HCT116 (cell line): ENCODE measurements around the gene EFCAB12. TPM values are rescaled to one million over a fixed set of nuclear protein-coding genes. Genes with fewer than 3 reads are reported as not detected.

Source experiments
- ATAC-seq: fragments of 200-7000 bp; cut with Tn5 transposase; 2 replicates; pipeline ENCODE4 v1.9.1; 2020; ENCODE audit warnings: mild to moderate bottlenecking, moderate library complexity
- BruUV-seq: library from RNA; stranded (reverse); fragments of 400-500 nt; replicated peaks from 2 replicates; lab custom pipeline; 2021; lab: Mats Ljungman, UMichigan
- CTCF ChIA-PET: fragments of 300-600 bp; sonication (Branson Sonifier 250); formaldehyde crosslinking; loops from one replicate; lab custom pipeline; 2021; ENCODE audit warnings: antibody characterized with exemption; lab: Charles Lee
- POLR2A ChIA-PET: fragments of 300-600, 350-600 bp; sonication (Branson Sonifier 250); formaldehyde crosslinking; loops from one replicate; lab custom pipeline; 2021; ENCODE audit warnings: antibody characterized with exemption; lab: Charles Lee
- RAD21 ChIA-PET, 2 experiments: fragments of 300-600 bp; sonication (Branson Sonifier 250); formaldehyde crosslinking; loops; one replicate each; lab custom pipeline; 2023; ENCODE audit warnings: low total read pairs in 2 of 2; ENCODE audit not compliant: uncharacterized antibody in 2 of 2, unreplicated experiment in 2 of 2, low non-redundant PET in 1 of 2; lab: Charles Lee
- DNase-seq: peaks from one replicate; pipeline ENCODE4 v3.0.0-alpha.2; 2010; ENCODE audit warnings: low read depth, low spot score
- H2AFZ ChIP-seq: fragments of 200-600 bp; shearing (Covaris generic), sonication (generic); 2 replicates; pipeline ENCODE4 v1.6.1; 2017; ENCODE audit warnings: low read depth, mixed run types, mixed read lengths, antibody characterized with exemption, low read length; ENCODE audit not compliant: poor library complexity, severe bottlenecking
- H3K27ac ChIP-seq: 2 replicates; pipeline ENCODE4 v1.5.1; 2012; ENCODE audit warnings: low read depth, low read length
- H3K27me3 ChIP-seq: fragments of 200-600 bp; sonication (generic); 2 replicates; pipeline ENCODE4 v1.6.1; 2016; ENCODE audit warnings: mixed run types, low read length, mixed read lengths; ENCODE audit not compliant: insufficient read depth
- H3K36me3 ChIP-seq, 2 experiments: fragments of 200-500 bp in 1 of 2; fragments of 200-600 bp in 1 of 2; sonication (Bioruptor generic) in 1 of 2; sonication (generic) in 1 of 2; 2 replicates each; pipeline versions ENCODE4 v1.5.1 to v1.6.1; 2014 to 2016; ENCODE audit warnings: low read length in 2 of 2, inconsistent platforms in 1 of 2, mixed read lengths in 1 of 2, mixed run types in 1 of 2; ENCODE audit not compliant: insufficient read depth in 2 of 2, control insufficient read depth in 1 of 2
- H3K4me1 ChIP-seq, 2 experiments: fragments of 200-600 bp in 1 of 2; sonication (generic) in 1 of 2; 2 replicates each; pipeline versions ENCODE4 v1.5.1 to v1.6.1; 2012 to 2017; ENCODE audit warnings: low read length in 2 of 2, inconsistent platforms in 1 of 2, mild to moderate bottlenecking in 1 of 2, mixed read lengths in 1 of 2, mixed run types in 1 of 2, moderate library complexity in 1 of 2; ENCODE audit not compliant: insufficient read depth in 2 of 2, control insufficient read depth in 1 of 2
- H3K4me2 ChIP-seq: fragments of 200-600 bp; sonication (generic); 2 replicates; pipeline ENCODE4 v1.6.1; 2017; ENCODE audit warnings: mixed run types, low read length, mixed read lengths
- H3K4me3 ChIP-seq, 2 experiments: fragments of 200-600 bp in 1 of 2; sonication (generic) in 1 of 2; replicated peaks in 1 of 2; 2 replicates each; pipeline ENCODE4 v1.5.1; 2011 to 2016; ENCODE audit warnings: low read length in 2 of 2, control low read depth in 1 of 2, low read depth in 1 of 2, mild to moderate bottlenecking in 1 of 2, mixed read lengths in 1 of 2, mixed run types in 1 of 2
- H3K79me2 ChIP-seq: fragments of 200-600 bp; sonication (generic); 2 replicates; pipeline ENCODE4 v1.6.1; 2017; ENCODE audit warnings: mild to moderate bottlenecking, mixed run types, low read length, moderate library complexity, mixed read lengths; ENCODE audit not compliant: insufficient read depth
- H3K9ac ChIP-seq: fragments of 200-600 bp; sonication (generic); 2 replicates; pipeline ENCODE4 v1.6.1; 2016; ENCODE audit warnings: low read length, mixed read lengths
- H3K9me2 ChIP-seq: fragments of 200-600 bp; sonication (generic), shearing (Covaris generic); 2 replicates; pipeline ENCODE4 v1.6.1; 2017; ENCODE audit warnings: mixed run types, mild to moderate bottlenecking, moderate library complexity; ENCODE audit not compliant: insufficient read depth
- H3K9me3 ChIP-seq, 2 experiments: fragments of 200-500 bp in 1 of 2; fragments of 200-600 bp in 1 of 2; sonication (Bioruptor generic) in 1 of 2; sonication (generic) in 1 of 2; 2 replicates each; pipeline ENCODE4 v1.6.1; 2014 to 2017; ENCODE audit warnings: low read length in 2 of 2, mixed read lengths in 2 of 2, inconsistent platforms in 1 of 2, low read depth in 1 of 2, mild to moderate bottlenecking in 1 of 2, mixed run types in 1 of 2, moderate library complexity in 1 of 2; ENCODE audit not compliant: control insufficient read depth in 1 of 2, insufficient read depth in 1 of 2
- H4K20me1 ChIP-seq: fragments of 200-600 bp; sonication (generic), shearing (Covaris generic); 2 replicates; pipeline ENCODE4 v1.6.1; 2017; ENCODE audit warnings: mixed run types, mild to moderate bottlenecking, moderate library complexity; ENCODE audit not compliant: insufficient read depth
- ATF3 ChIP-seq: IDR thresholded peaks from 2 replicates; pipeline ENCODE4 v1.6.1; 2012
- CTCF ChIP-seq, 3 experiments: fragments of 200-600 bp in 1 of 3; sonication (generic) in 1 of 3; IDR thresholded peaks in 2 of 3; conservative IDR thresholded peaks in 1 of 3; 2 replicates each; pipeline ENCODE4 v1.5.1; 2012 to 2017; ENCODE audit warnings: low read depth in 2 of 3, low read length in 2 of 3, antibody characterized with exemption in 1 of 3, borderline replicate concordance in 1 of 3, control low read depth in 1 of 3, mild to moderate bottlenecking in 1 of 3, mixed read lengths in 1 of 3, mixed run types in 1 of 3, moderate library complexity in 1 of 3; ENCODE audit not compliant: insufficient read depth in 1 of 3
- EGR1 ChIP-seq: IDR thresholded peaks from 2 replicates; pipeline ENCODE4 v1.6.1; 2012; ENCODE audit warnings: low read depth
- EZH2phosphoT487 ChIP-seq: fragments of 200-600 bp; IDR thresholded peaks from 2 replicates; pipeline ENCODE4 v1.6.1; 2018; ENCODE audit warnings: antibody characterized with exemption, borderline replicate concordance
- JUND ChIP-seq: IDR thresholded peaks from 2 replicates; pipeline ENCODE4 v1.6.1; 2012
- POLR2AphosphoS5 ChIP-seq: IDR thresholded peaks from 2 replicates; pipeline ENCODE4 v1.6.1; 2011; ENCODE audit warnings: mild to moderate bottlenecking, low read depth, low read length, moderate library complexity
- RAD21 ChIP-seq: IDR thresholded peaks from 2 replicates; pipeline ENCODE4 v1.6.1; 2012; ENCODE audit warnings: low read depth, mild to moderate bottlenecking
- SRF ChIP-seq: IDR thresholded peaks from 2 replicates; pipeline ENCODE4 v1.6.1; 2012; ENCODE audit warnings: low read depth
- TCF7L2 ChIP-seq: IDR thresholded peaks from 2 replicates; pipeline ENCODE4 v1.7.0; 2011; ENCODE audit warnings: borderline replicate concordance, inconsistent platforms; ENCODE audit not compliant: insufficient read depth, insufficient read length; ENCODE audit errors: extremely low read depth
- ZBTB33 ChIP-seq: IDR thresholded peaks from 2 replicates; pipeline ENCODE4 v1.6.1; 2011; ENCODE audit warnings: mild to moderate bottlenecking, low read length, moderate library complexity; ENCODE audit not compliant: insufficient replicate concordance; ENCODE audit errors: extremely low read depth
- ZFX ChIP-seq: fragments of 450-650 bp; IDR thresholded peaks from 2 replicates; pipeline ENCODE4 v1.6.1; 2017
- ZNF274 ChIP-seq: fragments of 200-500 bp; sonication (Bioruptor generic); IDR thresholded peaks from 2 replicates; pipeline ENCODE4 v1.6.1; 2014; ENCODE audit warnings: mild to moderate bottlenecking, low read depth, low read length, inconsistent platforms
- intact Hi-C: fragments of 100-400 bp; cut with micrococcal nuclease; formaldehyde crosslinking; loops from 2 replicates; pipeline ENCODE4 v1.10.0; 2022
- total RNA-seq: library from RNA; stranded (reverse); gene quantifications from one replicate; pipeline ENCODE4 v1.2.1, GENCODE V29; 2021; ENCODE audit not compliant: unreplicated experiment

EFCAB12 gene
- total RNA-seq, 1 experiment from 2014 or later: 0.42 TPM

- Histone ChIP-seq H3K9me2 (no peaks in the 10 kb centered on the region), H3K4me2 (no peak overlapping the region), H3K79me2 (peaks cover 18% of the 10 kb centered on the region), H3K27ac (no peak overlapping the region), H4K20me1 (no peaks in the 10 kb centered on the region), H3K27me3 (no peaks in the 10 kb centered on the region), H3K36me3 (peaks cover 55 to 59% of the 10 kb centered on the region in 2 experiments), H2AFZ (no peak overlapping the region), H3K9me3 (no peaks in the 10 kb centered on the region), H3K4me1 (no peaks in the 10 kb centered on the region), H3K9ac (no peak overlapping the region), H3K4me3 (no peak overlapping the region)
- intact Hi-C loops: no loop called here
- DNase-seq: no peak
- POLR2A ChIA-PET: no interaction called here
- CTCF ChIA-PET: no interaction called here
- ATAC-seq: no peak
- no TSS peak for BruUV-seq
- RAD21 ChIA-PET: no interaction called here
- TF ChIP-seq POLR2AphosphoS5 (no peak), SRF (no peak), CTCF (IDR thresholded peaks at IDR 0.05 in 2 of 3, conservative IDR thresholded peaks at IDR 0.05 in 1 of 3; ENCODE audit: borderline replicate concordance in 1 of 3, insufficient read depth in 1 of 3, low read depth in 2 of 3, low read length in 2 of 3) (no peak), EZH2phosphoT487 (no peak), JUND (no peak), ATF3 (no peak), TCF7L2 (no peak), ZNF274 (no peak), EGR1 (no peak), ZFX (no peak), RAD21 (no peak), ZBTB33 (no peak)
Measured at GRCh38 chr3:129432671-129433070, 4.2 kb upstream of the EFCAB12 start.
